ENCODE data around the gene C11orf54.
"Not testable (repeated sequence)": the region's sequence is repeated elsewhere in the genome, so short reads cannot be mapped to it uniquely, and the experiment has no call there.

The C11orf54 gene

GRCh38 chr11:93734427-93735222, 6.8 kb upstream of the C11orf54 start:
- no peak for DNase-seq

DNA sequence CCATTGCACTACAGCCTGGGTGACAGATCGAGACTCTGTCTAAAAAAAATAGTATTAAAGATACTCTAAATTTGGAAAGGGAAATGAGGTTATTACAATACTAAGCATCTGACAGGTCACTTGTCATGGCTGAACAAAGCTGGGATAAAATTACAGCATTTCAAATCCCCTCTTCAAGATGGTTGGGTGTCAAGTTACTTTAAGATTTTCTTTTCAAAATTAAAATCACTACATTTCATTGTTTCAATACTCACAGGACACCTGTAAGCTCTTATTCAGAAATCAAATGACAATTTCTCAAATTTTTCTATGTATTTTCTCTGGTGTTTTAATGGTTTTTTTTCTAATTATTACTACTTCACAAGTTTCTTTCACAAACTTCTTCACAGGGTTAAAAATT, 5.8 kb upstream of the C11orf54 start:
- no peak for DNase-seq

DNA sequence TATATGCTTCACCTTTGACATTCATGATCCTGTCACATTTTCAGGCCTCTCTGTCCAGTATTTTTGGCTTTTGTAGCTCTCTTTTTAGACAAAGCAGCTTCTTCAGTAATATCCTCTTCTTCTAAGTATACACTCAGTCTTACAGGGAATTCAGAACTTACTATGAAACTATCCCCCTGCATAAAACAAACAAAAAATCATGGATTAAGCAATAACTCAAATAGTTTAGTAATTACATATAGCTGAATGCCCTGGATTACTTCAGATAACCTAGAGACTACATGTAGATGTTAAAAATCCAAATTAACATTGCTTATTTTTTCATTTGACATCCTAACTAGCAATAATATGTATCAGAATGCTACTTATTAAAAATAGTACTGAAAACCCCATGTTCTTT, 5.3 kb upstream of the C11orf54 start:
- DNase-seq = no peak

DNA sequence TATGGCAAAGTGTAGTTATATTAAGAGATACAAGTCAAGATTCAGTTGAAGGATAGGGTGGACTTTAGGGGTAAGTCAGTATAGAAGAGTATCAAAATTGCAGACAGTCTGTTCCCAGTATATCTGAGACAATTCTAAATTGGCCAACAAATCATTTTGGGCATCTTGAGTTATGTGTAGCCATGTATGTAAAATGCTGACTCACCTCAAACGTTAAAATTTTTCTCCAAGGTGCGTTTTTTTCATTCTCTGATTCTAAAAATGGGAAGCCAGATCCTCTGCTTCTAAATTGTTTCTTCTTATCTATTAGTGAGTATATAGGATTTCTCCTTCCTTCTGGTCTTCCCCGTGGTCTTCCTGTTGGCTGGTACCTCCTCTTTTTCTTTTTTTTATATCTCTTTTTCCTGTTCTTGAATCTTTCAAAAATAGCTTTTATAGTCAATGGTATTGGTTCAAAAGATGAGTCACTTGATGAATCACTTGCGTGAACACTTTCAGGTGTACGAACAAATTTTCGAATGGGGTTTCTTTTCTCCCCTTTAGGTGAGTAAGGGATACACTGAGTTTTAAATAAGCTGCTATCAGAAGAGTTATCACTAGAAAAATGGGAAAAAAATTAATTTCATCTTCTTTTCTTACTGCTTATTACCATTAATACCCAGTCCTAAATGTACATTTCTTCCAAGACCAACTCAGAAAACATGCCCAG, 3.4 kb upstream of the C11orf54 start:
- peak in 1 of 51 donors; percentile 9 for DNase-seq

DNA sequence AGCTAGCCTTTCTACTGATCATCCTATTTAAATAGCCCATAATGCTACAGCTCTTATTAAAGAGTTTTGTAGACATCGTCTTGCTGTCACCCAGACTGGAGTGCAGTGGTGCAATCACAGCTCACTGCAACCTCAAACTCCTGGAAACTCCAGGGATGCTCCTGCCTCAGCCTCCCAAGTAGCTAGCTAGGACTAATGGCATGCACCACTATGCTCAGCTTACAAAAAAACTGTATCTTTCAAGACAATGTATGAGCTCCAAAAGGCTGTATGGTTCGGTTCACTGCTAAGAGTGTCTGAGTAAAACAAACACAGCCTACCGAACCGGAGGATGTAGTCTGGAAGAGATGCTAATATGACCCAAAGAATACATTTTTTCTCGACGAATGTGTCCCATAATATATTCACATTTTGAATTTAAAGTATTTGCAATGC, 2.8 kb upstream of the C11orf54 start:
- no peak for DNase-seq

DNA sequence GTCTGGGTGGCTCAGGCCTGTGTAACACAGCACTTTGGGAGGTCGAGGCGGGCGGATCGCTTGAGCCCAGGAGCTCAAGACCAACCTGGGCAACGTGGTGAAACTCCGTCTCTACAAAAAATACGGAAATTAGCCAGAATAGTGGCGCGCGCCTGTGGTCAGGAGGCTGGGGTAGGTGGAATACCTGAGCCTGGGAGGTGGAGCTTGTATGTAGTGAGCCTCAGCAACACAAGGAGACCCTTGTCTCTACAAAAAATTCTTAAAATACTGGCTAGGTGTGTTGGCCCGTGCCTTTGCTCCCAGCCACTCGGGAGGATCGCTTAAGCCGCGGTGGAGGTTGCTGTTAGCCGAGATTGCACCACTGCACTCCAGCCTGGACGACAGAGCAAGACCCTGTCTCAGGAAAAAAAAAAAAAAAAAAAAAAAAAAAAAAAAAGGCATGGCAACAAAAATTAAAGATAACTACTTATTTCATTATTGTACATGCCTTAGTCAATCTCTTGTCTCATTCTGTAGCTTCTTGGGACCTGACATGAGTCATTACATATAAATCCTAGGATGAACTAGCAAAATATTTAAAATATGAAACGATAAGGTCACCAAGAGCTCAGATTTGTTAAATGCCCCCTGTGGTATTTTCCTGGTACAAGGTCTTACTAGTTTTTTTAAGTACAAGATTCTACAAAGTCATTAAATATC, 1.3 kb upstream of the C11orf54 start:
- no peak for DNase-seq

DNA sequence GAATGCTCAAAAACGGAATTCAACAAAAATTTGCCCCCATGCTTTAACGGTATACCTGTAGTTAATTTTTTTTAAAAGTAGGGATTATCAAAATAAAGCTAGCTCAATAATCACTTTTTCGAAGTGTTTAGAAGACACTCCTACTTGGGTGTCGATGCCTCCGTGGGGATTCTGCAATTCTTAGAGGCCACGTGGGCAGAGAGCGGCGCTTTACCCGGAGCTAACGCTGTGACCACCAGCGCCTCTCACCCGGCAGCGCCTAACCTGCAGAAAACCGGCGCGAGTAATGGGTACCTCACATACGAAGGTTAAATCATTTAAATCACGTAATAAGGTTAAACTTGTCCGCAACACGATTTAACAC, 760 bp upstream of the C11orf54 start:
- DNase-seq = peak in 25 of 51 donors; percentile 9 to 61 (median 37)

GRCh38 chr11:93741882-93742226, 382 bp downstream of the C11orf54 start:
- peak in 2 of 51 donors; percentile 31 to 73 for DNase-seq

DNA sequence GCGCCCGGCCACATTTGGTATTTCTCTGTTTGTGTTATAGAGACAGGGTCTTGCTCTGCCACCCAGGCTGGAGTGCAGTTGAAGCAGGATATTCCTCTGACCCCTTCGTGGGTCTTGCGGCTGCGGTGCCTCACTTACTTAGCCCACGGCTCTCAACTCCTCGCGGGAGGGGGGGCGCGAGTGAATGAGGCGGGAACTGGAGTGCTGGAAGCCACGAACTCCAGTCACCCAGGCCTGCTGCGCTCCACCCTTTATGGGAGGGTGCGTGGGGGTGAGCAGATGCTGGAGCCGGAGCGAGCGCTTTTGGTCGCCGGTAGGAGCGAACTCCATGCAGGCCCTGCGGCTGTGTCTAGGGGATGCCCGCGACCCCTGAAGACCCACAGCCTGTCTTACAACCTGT, 1.8 kb downstream of the C11orf54 start:
- no peak for DNase-seq

GRCh38 chr11:93744669-93745004, 3.2 kb downstream of the C11orf54 start:
- peak in 1 of 51 donors; percentile 36 for DNase-seq

DNA sequence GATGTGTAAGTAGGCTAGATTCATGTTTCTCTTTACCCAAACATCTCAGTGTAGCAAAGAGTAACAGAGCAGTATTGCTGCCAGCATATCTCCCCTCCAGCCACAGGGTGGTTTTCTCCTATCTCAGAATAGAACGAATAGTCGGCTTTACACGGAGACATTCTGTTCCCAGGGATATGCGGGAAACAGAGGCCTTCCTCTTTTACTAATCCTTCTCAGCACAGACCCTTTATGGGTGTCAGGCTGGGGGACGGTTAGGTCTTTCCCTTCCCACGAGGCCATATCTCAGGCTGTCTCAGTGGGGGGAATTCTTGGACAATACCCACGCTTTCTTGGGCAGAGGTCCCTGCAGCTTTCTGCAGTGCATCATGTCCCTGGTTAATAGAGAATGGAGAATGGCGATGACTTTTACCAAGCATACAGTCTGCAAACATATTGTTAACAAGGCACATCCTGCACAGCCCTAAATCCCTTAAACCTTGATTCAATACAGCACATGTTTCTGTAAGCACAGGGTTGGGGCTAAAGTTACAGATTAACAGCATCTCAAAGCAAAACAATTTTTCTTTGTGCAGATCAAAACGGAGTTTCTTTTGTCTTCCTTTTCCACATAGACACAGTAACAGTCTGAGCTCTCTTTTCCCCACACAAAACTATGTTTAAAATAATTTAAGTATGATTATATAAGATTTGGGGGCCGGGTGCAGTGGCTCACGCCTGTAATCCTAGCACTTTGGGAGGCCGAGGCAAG, 3.7 kb downstream of the C11orf54 start:
- DNase-seq = peak in 5 of 51 donors; percentile 13 to 54 (median 22)

DNA sequence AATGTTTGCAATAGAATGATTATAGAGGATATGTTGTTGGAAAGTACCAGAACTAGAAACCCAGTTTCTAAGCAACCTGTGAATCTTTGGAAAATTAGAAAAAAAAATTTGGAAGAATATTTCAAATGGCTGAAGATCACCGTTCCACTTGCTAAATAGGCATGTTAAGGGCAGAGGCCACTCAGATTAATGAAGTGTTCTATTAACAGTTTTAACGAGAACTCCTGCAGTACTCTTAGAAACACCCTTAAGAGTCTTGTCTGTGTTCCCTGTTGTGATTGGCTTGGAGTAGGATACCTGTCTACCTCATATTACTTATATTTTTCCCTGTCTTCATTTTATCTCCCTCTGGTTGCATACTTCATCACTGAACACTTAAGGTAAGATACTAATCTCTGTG, 4.6 kb downstream of the C11orf54 start:
- DNase-seq = no peak

- DNase-seq = no peak
These were observed 5.7 kb downstream of the C11orf54 start for GRCh38 chr11:93747122-93747521.

GRCh38 chr11:93751001-93751400, 9.5 kb downstream of the C11orf54 start:
- no peak for DNase-seq

- no peak for DNase-seq
These were observed 11.8 kb downstream of the C11orf54 start for GRCh38 chr11:93753241-93753640.

DNA sequence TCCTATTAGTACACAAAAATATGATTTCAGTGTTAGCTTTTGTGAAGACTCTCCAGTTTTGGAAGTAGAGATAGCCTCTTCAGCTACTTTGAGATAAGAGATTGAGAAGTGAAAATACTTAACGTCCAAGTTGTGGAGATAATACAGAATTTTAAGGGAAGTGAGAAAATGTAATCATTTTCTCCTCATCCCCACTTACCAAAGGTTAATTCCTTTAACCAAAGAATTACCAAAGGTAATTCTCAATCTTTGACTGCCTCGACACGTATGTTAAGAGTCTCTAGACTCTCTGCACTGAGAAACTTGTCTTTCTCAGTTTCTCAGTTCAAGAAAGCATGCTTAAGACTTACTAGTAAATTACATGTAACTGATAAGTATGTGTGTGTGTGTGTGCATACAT, 15.3 kb downstream of the C11orf54 start:
- no peak for DNase-seq

DNA sequence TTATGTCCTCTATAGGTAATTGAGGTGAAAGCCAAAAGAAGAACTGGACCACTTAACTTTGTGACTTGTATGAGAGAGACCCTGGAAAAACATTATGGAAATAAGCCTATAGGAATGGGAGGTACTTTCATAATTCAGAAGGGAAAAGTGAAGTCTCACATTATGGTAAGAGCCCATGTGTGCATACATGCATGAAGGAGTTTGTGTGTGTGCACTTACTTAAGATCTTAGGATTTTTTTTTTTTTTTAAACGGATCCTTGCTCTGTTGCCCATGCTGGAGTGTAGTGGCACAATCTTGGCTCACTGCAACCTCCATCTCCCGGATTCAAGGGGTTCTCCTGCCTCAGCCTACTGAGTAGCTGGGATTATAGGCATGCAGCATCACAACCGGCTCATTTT, 15.8 kb downstream of the C11orf54 start:
- DNase-seq = no peak

GRCh38 chr11:93757924-93758865, 16.7 kb downstream of the C11orf54 start:
- no peak for DNase-seq

- DNase-seq = not testable (repeated sequence)
These were observed 17.7 kb downstream of the C11orf54 start for GRCh38 chr11:93759123-93759522.

DNA sequence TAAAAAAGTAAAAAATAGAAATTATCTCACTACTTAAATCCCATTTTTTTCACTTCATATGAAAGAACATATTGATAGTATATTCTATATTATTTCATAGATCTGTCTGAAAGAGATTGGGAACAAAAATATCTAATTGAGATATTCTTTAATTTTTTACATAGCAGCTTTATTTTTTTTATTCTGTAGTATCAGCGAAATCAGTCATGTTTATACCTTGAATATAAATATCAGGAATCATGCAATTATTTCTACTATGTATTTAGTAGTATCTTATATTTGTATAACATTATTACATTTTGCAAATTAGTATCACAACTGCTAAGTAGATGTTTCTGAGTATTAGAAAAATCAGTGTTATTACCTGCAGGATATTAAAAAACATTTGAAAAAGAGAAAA, 20.4 kb downstream of the C11orf54 start:
- DNase-seq = no peak

DNA sequence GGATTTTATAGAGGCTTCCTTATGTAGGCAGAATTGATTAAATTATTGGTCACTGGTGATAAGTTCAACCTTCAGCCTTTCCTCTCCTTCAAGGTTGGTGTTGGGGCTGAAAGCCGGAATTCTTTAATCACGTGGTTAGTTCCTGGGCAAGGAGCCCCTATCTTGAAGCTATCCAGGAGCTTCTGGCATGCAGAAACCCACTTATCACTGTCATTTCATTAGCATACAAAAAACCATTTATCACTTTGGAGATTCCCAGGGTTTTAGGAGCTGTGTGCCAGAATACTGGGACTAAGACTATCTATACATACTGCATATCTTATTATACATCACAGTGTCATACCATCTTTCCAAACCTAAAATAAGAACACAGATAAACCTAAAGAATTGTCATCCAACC, 24.1 kb downstream of the C11orf54 start:
- DNase-seq = no peak

Data from hypothalamus (tissue), 51 donors.